HepG2 (cell line): ENCODE data around the gene SBK3. TPM values are rescaled to one million over a fixed set of nuclear protein-coding genes. Genes with fewer than 3 reads are reported as not detected.

Experiments used
- CENPX ChIP-seq: sonication (generic); formaldehyde crosslinking; IDR thresholded peaks from 2 replicates; pipeline ENCODE4 v1.9.0; 2021; ENCODE audit warnings: mild to moderate bottlenecking, missing genetic modification reagents, moderate library complexity
- FLYWCH1 ChIP-seq: sonication (generic); formaldehyde crosslinking; IDR thresholded peaks from 2 replicates; pipeline ENCODE4 v1.8.1; 2023; ENCODE audit warnings: mild to moderate bottlenecking, missing genetic modification reagents
- FOXO1 ChIP-seq: sonication (generic); formaldehyde crosslinking; IDR thresholded peaks from 2 replicates; pipeline ENCODE4 v1.4.0; 2020; ENCODE audit warnings: missing genetic modification reagents
- GATA4 ChIP-seq: sonication (generic); IDR thresholded peaks from 2 replicates; pipeline ENCODE4 v1.6.1; 2016; ENCODE audit warnings: antibody characterized with exemption, low read depth, borderline replicate concordance
- NR2F1 ChIP-seq, 2 experiments: fragments of 450-650 bp in 1 of 2; formaldehyde crosslinking in 1 of 2; IDR thresholded peaks; 2 replicates each; pipeline versions ENCODE4 v1.5.0 to v1.6.1; 2016 to 2020; ENCODE audit warnings: mild to moderate bottlenecking in 1 of 2, missing compliant biosample characterization in 1 of 2, missing genetic modification reagents in 1 of 2, moderate library complexity in 1 of 2
- POLR2G ChIP-seq: fragments of 200-400 bp; formaldehyde crosslinking; IDR thresholded peaks from 2 replicates; pipeline ENCODE4 v1.6.1; 2018; ENCODE audit warnings: mild to moderate bottlenecking, low read depth, low read length, moderate library complexity
- TBX3 ChIP-seq: fragments of 450-650 bp; IDR thresholded peaks from 2 replicates; pipeline ENCODE4 v1.6.1; 2017; ENCODE audit warnings: antibody characterized with exemption, mild to moderate bottlenecking, inconsistent platforms, borderline replicate concordance
- ZKSCAN5 ChIP-seq: sonication (generic); formaldehyde crosslinking; IDR thresholded peaks from 2 replicates; pipeline ENCODE4 v1.5.1; 2020; ENCODE audit warnings: mild to moderate bottlenecking, missing genetic modification reagents
- ZMYM3 ChIP-seq: sonication (generic); formaldehyde crosslinking; IDR thresholded peaks from 2 replicates; pipeline ENCODE4 v1.5.1; 2020; ENCODE audit warnings: mild to moderate bottlenecking, missing genetic modification reagents
- ZNF180 ChIP-seq: sonication (generic); formaldehyde crosslinking; IDR thresholded peaks from 2 replicates; pipeline ENCODE4 v1.4.0; 2020; ENCODE audit warnings: low read depth, missing genetic modification reagents, borderline replicate concordance
- ZNF317 ChIP-seq: sonication (generic); formaldehyde crosslinking; IDR thresholded peaks from 2 replicates; pipeline ENCODE4 v1.5.0; 2020; ENCODE audit warnings: mild to moderate bottlenecking, missing genetic modification reagents
- ZNF350 ChIP-seq: sonication (generic); formaldehyde crosslinking; IDR thresholded peaks from 2 replicates; pipeline ENCODE4 v1.4.0; 2020; ENCODE audit warnings: mild to moderate bottlenecking, low read depth, missing genetic modification reagents, borderline replicate concordance
- ZNF383 ChIP-seq: sonication (generic); formaldehyde crosslinking; IDR thresholded peaks from 2 replicates; pipeline ENCODE4 v1.4.0; 2020; ENCODE audit warnings: missing genetic modification reagents, mild to moderate bottlenecking, borderline replicate concordance
- polyA plus RNA-seq, 8 experiments: library from polyadenylated mRNA; depleted of rRNA in 3 of 8; stranded (reverse) in 7 of 8; unstranded in 1 of 8; fragments of >200 nt; fragmentation: Illumina TruSeq in 4 of 8; extraction: Trizol in 4 of 8; gene quantifications; 2 replicates each; pipeline versions ENCODE4 v1.2.1 to v1.2.3, GENCODE V29; 2011 to 2016; ENCODE audit warnings: low read depth in 4 of 8, missing spikeins in 1 of 8, mixed read lengths in 1 of 8; ENCODE audit not compliant: insufficient read depth in 1 of 8
- total RNA-seq, 5 experiments: library from RNA; depleted of rRNA; stranded (reverse); fragments of >200 nt; fragmentation: Illumina TruSeq; extraction: Trizol; gene quantifications; 2 replicates each; pipeline ENCODE4 v1.2.3, GENCODE V29; 2016; ENCODE audit warnings: low read depth in 1 of 5
- TF ChIP-seq, protein P1 (sequence below): IDR thresholded peaks from 2 replicates; pipeline ENCODE4 v1.6.1; 2018; ENCODE audit warnings: missing genetic modification reagents
- TF ChIP-seq, protein P2 (sequence below): sonication (generic); formaldehyde crosslinking; IDR thresholded peaks from 2 replicates; pipeline ENCODE4 v1.4.0; 2020; ENCODE audit warnings: missing genetic modification reagents
- TF ChIP-seq, protein P3 (sequence below), 2 experiments: IDR thresholded peaks; 2 replicates each; pipeline ENCODE4 v1.6.1; 2011 to 2012; ENCODE audit warnings: low read length in 2 of 2, borderline replicate concordance in 1 of 2, low read depth in 1 of 2, mild to moderate bottlenecking in 1 of 2, moderate library complexity in 1 of 2
- TF ChIP-seq, protein P4 (sequence below): sonication (generic); formaldehyde crosslinking; IDR thresholded peaks from 2 replicates; pipeline ENCODE4 v1.5.1; 2020; ENCODE audit warnings: missing genetic modification reagents, mild to moderate bottlenecking, borderline replicate concordance
- TF ChIP-seq, protein P5 (sequence below), 2 experiments: sonication (generic) in 1 of 2; formaldehyde crosslinking in 1 of 2; IDR thresholded peaks; 2 replicates each; pipeline versions ENCODE4 v1.4.0 to v1.6.1; 2018 to 2020; ENCODE audit warnings: missing genetic modification reagents in 2 of 2, borderline replicate concordance in 1 of 2, low read depth in 1 of 2, mild to moderate bottlenecking in 1 of 2, missing biosample characterization in 1 of 2

SBK3 gene
- total and polyA plus RNA-seq, 2 of the 13 experiments (the other 11 are each of a cell fraction or from before 2014, with no cell fraction given): 0.66 to 0.77 TPM

DNA sequence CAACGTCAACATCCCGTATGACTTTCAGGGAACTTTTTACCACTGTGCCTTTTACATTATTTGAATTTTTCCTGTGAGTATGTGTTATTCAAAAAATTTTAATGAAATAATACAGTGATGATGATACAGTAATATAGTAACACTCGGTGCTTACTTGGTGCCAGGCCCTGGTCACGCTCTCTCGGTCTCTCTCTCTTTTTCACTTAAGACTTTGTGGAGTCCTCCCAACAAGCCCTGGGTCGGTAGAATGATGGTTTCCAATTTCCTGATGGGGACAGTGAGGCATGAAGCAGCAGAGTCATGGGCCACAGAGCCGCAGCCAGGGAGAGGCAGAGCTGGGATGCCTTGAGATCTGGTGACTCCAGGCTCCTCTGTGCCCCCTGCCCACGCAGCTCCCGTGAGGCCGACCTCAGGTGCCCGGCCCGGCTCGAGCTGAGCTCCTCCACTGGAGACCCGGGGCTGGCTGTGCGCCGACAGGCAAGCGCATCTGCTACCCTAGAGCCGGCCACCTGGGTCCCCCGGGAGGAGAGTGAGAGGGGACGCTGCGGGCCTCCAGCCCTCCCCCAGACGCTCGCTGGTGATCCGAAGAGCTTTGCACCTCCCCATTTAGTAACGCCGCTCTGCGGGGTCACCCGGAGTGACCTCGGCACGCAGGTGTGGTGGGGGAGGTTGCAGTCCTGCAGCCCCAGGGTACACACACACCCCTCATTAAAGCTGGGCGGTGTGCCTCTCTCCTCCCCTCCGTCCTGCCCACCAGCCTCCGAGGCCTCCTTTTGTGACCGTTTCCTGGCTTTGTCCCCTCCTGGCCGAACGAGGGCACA, 4.4 kb upstream of the SBK3 start (continued):
- TF ChIP-seq, protein P1, sequence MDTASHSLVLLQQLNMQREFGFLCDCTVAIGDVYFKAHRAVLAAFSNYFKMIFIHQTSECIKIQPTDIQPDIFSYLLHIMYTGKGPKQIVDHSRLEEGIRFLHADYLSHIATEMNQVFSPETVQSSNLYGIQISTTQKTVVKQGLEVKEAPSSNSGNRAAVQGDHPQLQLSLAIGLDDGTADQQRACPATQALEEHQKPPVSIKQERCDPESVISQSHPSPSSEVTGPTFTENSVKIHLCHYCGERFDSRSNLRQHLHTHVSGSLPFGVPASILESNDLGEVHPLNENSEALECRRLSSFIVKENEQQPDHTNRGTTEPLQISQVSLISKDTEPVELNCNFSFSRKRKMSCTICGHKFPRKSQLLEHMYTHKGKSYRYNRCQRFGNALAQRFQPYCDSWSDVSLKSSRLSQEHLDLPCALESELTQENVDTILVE (CRISPR knock-in tag): no peak
- TF ChIP-seq, protein P2, sequence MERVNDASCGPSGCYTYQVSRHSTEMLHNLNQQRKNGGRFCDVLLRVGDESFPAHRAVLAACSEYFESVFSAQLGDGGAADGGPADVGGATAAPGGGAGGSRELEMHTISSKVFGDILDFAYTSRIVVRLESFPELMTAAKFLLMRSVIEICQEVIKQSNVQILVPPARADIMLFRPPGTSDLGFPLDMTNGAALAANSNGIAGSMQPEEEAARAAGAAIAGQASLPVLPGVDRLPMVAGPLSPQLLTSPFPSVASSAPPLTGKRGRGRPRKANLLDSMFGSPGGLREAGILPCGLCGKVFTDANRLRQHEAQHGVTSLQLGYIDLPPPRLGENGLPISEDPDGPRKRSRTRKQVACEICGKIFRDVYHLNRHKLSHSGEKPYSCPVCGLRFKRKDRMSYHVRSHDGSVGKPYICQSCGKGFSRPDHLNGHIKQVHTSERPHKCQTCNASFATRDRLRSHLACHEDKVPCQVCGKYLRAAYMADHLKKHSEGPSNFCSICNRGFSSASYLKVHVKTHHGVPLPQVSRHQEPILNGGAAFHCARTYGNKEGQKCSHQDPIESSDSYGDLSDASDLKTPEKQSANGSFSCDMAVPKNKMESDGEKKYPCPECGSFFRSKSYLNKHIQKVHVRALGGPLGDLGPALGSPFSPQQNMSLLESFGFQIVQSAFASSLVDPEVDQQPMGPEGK (CRISPR knock-in tag): peak; percentile 54
- TF ChIP-seq FOXO1 (CRISPR knock-in tag) (peak; percentile 15; the same call in 1 of the 2 replicates), NR2F1 (CRISPR knock-in tag; IDR thresholded peaks at IDR 0.05) (peak in 1 of 2 experiments; percentile 55; a peak in 3 of 4 replicates), POLR2G (peak; percentile 50), ZNF383 (CRISPR knock-in tag) (peak; percentile 39; the same call in 1 of the 2 replicates), FLYWCH1 (CRISPR knock-in tag) (no peak), ZNF180 (CRISPR knock-in tag) (no peak), ZMYM3 (CRISPR knock-in tag) (peak; percentile 36; the same call in 1 of the 2 replicates), ZNF350 (CRISPR knock-in tag) (no peak), CENPX (CRISPR knock-in tag) (no peak), GATA4 (no peak), TBX3 (no peak), ZNF317 (CRISPR knock-in tag) (no peak), ZKSCAN5 (CRISPR knock-in tag) (no peak)
- TF ChIP-seq, protein P3, sequence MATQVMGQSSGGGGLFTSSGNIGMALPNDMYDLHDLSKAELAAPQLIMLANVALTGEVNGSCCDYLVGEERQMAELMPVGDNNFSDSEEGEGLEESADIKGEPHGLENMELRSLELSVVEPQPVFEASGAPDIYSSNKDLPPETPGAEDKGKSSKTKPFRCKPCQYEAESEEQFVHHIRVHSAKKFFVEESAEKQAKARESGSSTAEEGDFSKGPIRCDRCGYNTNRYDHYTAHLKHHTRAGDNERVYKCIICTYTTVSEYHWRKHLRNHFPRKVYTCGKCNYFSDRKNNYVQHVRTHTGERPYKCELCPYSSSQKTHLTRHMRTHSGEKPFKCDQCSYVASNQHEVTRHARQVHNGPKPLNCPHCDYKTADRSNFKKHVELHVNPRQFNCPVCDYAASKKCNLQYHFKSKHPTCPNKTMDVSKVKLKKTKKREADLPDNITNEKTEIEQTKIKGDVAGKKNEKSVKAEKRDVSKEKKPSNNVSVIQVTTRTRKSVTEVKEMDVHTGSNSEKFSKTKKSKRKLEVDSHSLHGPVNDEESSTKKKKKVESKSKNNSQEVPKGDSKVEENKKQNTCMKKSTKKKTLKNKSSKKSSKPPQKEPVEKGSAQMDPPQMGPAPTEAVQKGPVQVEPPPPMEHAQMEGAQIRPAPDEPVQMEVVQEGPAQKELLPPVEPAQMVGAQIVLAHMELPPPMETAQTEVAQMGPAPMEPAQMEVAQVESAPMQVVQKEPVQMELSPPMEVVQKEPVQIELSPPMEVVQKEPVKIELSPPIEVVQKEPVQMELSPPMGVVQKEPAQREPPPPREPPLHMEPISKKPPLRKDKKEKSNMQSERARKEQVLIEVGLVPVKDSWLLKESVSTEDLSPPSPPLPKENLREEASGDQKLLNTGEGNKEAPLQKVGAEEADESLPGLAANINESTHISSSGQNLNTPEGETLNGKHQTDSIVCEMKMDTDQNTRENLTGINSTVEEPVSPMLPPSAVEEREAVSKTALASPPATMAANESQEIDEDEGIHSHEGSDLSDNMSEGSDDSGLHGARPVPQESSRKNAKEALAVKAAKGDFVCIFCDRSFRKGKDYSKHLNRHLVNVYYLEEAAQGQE (IDR thresholded peaks at IDR 0.05; ENCODE audit: borderline replicate concordance in 1 of 2, low read depth in 1 of 2, low read length in 2 of 2): no peak
- TF ChIP-seq, protein P4, sequence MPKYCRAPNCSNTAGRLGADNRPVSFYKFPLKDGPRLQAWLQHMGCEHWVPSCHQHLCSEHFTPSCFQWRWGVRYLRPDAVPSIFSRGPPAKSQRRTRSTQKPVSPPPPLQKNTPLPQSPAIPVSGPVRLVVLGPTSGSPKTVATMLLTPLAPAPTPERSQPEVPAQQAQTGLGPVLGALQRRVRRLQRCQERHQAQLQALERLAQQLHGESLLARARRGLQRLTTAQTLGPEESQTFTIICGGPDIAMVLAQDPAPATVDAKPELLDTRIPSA (CRISPR knock-in tag): no peak
- TF ChIP-seq, protein P5, sequence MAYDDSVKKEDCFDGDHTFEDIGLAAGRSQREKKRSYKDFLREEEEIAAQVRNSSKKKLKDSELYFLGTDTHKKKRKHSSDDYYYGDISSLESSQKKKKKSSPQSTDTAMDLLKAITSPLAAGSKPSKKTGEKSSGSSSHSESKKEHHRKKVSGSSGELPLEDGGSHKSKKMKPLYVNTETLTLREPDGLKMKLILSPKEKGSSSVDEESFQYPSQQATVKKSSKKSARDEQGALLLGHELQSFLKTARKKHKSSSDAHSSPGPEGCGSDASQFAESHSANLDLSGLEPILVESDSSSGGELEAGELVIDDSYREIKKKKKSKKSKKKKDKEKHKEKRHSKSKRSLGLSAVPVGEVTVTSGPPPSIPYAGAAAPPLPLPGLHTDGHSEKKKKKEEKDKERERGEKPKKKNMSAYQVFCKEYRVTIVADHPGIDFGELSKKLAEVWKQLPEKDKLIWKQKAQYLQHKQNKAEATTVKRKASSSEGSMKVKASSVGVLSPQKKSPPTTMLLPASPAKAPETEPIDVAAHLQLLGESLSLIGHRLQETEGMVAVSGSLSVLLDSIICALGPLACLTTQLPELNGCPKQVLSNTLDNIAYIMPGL (CRISPR knock-in tag; IDR thresholded peaks at IDR 0.05; ENCODE audit: borderline replicate concordance in 1 of 2, low read depth in 1 of 2): 0 out of 4 replicates have a peak, but pooled peaks of 1 of the 2 experiments have one; percentile 36
